Measurements from ENCODE around the gene TCL1B. TPM values are rescaled to one million over a fixed set of nuclear protein-coding genes. Genes with fewer than 3 reads are reported as not detected.

Gene TCL1B
- total RNA-seq, result not detected
- not detected for polyA plus RNA-seq (ENCODE audit: insufficient read depth in 1 of 8, insufficient read length in 8 of 8, low replicate concordance in 1 of 8)
- long read RNA-seq, donor 1, result 0 reads
- long read RNA-seq, donor 2, result 0 reads
- long read RNA-seq, donor 3, result 0 reads
- long read RNA-seq, donor 4, result 0 reads
- long read RNA-seq, donor 5, result 0 reads
- long read RNA-seq, donor 6, result 0 reads
- long read RNA-seq, donor 7, result 0 reads
- long read RNA-seq, donor 8, result 0 reads
- long read RNA-seq, donor 9, result 0 reads
- long read RNA-seq, donor 10, result 0 reads
- long read RNA-seq, donor 11, result 0 reads

- 80% methylated on average over 31 of the region's 38 CpGs for WGBS (ENCODE audit: insufficient coverage)
- no peak for DNase-seq
- H3K27ac ChIP-seq (ENCODE audit: low read length), result no peak within 1 kb of the TSS
- H3K27me3 ChIP-seq (ENCODE audit: control insufficient read depth, insufficient read depth, low read length), result no peaks in the 10 kb centered on the region
- no peaks in the 10 kb centered on the region for H3K36me3 ChIP-seq (ENCODE audit: control insufficient read depth, insufficient read depth, low read length)
- H3K9me3 ChIP-seq (replicated peaks; ENCODE audit: control insufficient read depth, low read depth, low read length), result no peaks in the 10 kb centered on the region
- H3K4me1 ChIP-seq (ENCODE audit: control insufficient read depth, insufficient read depth, low read length), result no peaks in the 10 kb centered on the region
- H3K4me3 ChIP-seq (ENCODE audit: low read length), result no peak within 1 kb of the TSS
Observed at GRCh38 chr14:95685978-95686922, at the start of gene TCL1B. TCL1B (plus strand) TSS chr14:95686426; CDS start chr14:95686468, 42 bp downstream.

GRCh38 chr14:95644981-95645380 lies 41.2 kb upstream of the TCL1B start:
- WGBS (ENCODE audit: insufficient coverage), result no CpG with 5 or more reads among the region's 3 CpGs
- H3K27ac ChIP-seq (ENCODE audit: low read length), result no peak overlapping the region
- no peaks in the 10 kb centered on the region for H3K9me3 ChIP-seq (replicated peaks; ENCODE audit: control insufficient read depth, low read depth, low read length)
- no peak overlapping the region for H3K4me3 ChIP-seq (ENCODE audit: low read length)
- DNase-seq, result no peak
- H3K36me3 ChIP-seq (ENCODE audit: control insufficient read depth, insufficient read depth, low read length), result no peaks in the 10 kb centered on the region
- no peaks in the 10 kb centered on the region for H3K27me3 ChIP-seq (ENCODE audit: control insufficient read depth, insufficient read depth, low read length)
- H3K4me1 ChIP-seq (ENCODE audit: control insufficient read depth, insufficient read depth, low read length), result no peaks in the 10 kb centered on the region

- Histone ChIP-seq H3K36me3 (ENCODE audit: control insufficient read depth, insufficient read depth, low read length) (no peaks in the 10 kb centered on the region), H3K9me3 (replicated peaks; ENCODE audit: control insufficient read depth, low read depth, low read length) (no peaks in the 10 kb centered on the region), H3K27ac (ENCODE audit: low read length) (no peak overlapping the region), H3K4me1 (ENCODE audit: control insufficient read depth, insufficient read depth, low read length) (no peaks in the 10 kb centered on the region), H3K4me3 (ENCODE audit: low read length) (no peak overlapping the region), H3K27me3 (ENCODE audit: control insufficient read depth, insufficient read depth, low read length) (no peaks in the 10 kb centered on the region)
- no peak for DNase-seq
- WGBS (ENCODE audit: insufficient coverage), result 83% methylated on average over 10 of the region's 10 CpGs
Observed at GRCh38 chr14:95645389-95645996, 40.7 kb upstream of the TCL1B start.

GRCh38 chr14:95647926-95648325 lies 38.3 kb upstream of the TCL1B start:
- H3K4me3 ChIP-seq (ENCODE audit: low read length), result no peak overlapping the region
- no peaks in the 10 kb centered on the region for H3K4me1 ChIP-seq (ENCODE audit: control insufficient read depth, insufficient read depth, low read length)
- no peaks in the 10 kb centered on the region for H3K9me3 ChIP-seq (replicated peaks; ENCODE audit: control insufficient read depth, low read depth, low read length)
- no peak overlapping the region for H3K27ac ChIP-seq (ENCODE audit: low read length)
- peaks cover 3% of the 10 kb centered on the region for H3K27me3 ChIP-seq (ENCODE audit: control insufficient read depth, insufficient read depth, low read length)
- H3K36me3 ChIP-seq (ENCODE audit: control insufficient read depth, insufficient read depth, low read length), result no peaks in the 10 kb centered on the region
- no peak for DNase-seq
- no CpG with 5 or more reads among the region's 3 CpGs for WGBS (ENCODE audit: insufficient coverage)

GRCh38 chr14:95649230-95649629 lies 37.0 kb upstream of the TCL1B start:
- no peaks in the 10 kb centered on the region for H3K36me3 ChIP-seq (ENCODE audit: control insufficient read depth, insufficient read depth, low read length)
- peaks cover 3% of the 10 kb centered on the region for H3K27me3 ChIP-seq (ENCODE audit: control insufficient read depth, insufficient read depth, low read length)
- H3K9me3 ChIP-seq (replicated peaks; ENCODE audit: control insufficient read depth, low read depth, low read length), result no peaks in the 10 kb centered on the region
- WGBS (ENCODE audit: insufficient coverage), result 87% methylated on average over 6 of the region's 7 CpGs
- no peaks in the 10 kb centered on the region for H3K4me1 ChIP-seq (ENCODE audit: control insufficient read depth, insufficient read depth, low read length)
- H3K4me3 ChIP-seq (ENCODE audit: low read length), result no peak overlapping the region
- no peak for DNase-seq
- H3K27ac ChIP-seq (ENCODE audit: low read length), result no peak overlapping the region

GRCh38 chr14:95651028-95651427 lies 35.2 kb upstream of the TCL1B start:
- Histone ChIP-seq H3K4me3 (ENCODE audit: low read length) (no peak overlapping the region), H3K27ac (ENCODE audit: low read length) (no peak overlapping the region), H3K36me3 (ENCODE audit: control insufficient read depth, insufficient read depth, low read length) (no peaks in the 10 kb centered on the region), H3K4me1 (ENCODE audit: control insufficient read depth, insufficient read depth, low read length) (no peaks in the 10 kb centered on the region), H3K27me3 (ENCODE audit: control insufficient read depth, insufficient read depth, low read length) (peaks cover 3% of the 10 kb centered on the region), H3K9me3 (replicated peaks; ENCODE audit: control insufficient read depth, low read depth, low read length) (no peaks in the 10 kb centered on the region)
- WGBS (ENCODE audit: insufficient coverage), result 36% methylated on average over 4 of the region's 7 CpGs
- DNase-seq, result no peak

GRCh38 chr14:95651821-95652583 lies 34.2 kb upstream of the TCL1B start:
- H3K9me3 ChIP-seq (replicated peaks; ENCODE audit: control insufficient read depth, low read depth, low read length), result no peaks in the 10 kb centered on the region
- H3K27ac ChIP-seq (ENCODE audit: low read length), result no peak overlapping the region
- WGBS (ENCODE audit: insufficient coverage), result 68% methylated on average over 2 of the region's 5 CpGs
- DNase-seq, result no peak
- no peaks in the 10 kb centered on the region for H3K36me3 ChIP-seq (ENCODE audit: control insufficient read depth, insufficient read depth, low read length)
- no peaks in the 10 kb centered on the region for H3K4me1 ChIP-seq (ENCODE audit: control insufficient read depth, insufficient read depth, low read length)
- H3K27me3 ChIP-seq (ENCODE audit: control insufficient read depth, insufficient read depth, low read length), result peaks cover 3% of the 10 kb centered on the region
- no peak overlapping the region for H3K4me3 ChIP-seq (ENCODE audit: low read length)

- no peak overlapping the region for H3K4me3 ChIP-seq (ENCODE audit: low read length)
- no peak for DNase-seq
- H3K9me3 ChIP-seq (replicated peaks; ENCODE audit: control insufficient read depth, low read depth, low read length), result no peaks in the 10 kb centered on the region
- peaks cover 3% of the 10 kb centered on the region for H3K27me3 ChIP-seq (ENCODE audit: control insufficient read depth, insufficient read depth, low read length)
- H3K36me3 ChIP-seq (ENCODE audit: control insufficient read depth, insufficient read depth, low read length), result no peaks in the 10 kb centered on the region
- H3K4me1 ChIP-seq (ENCODE audit: control insufficient read depth, insufficient read depth, low read length), result no peaks in the 10 kb centered on the region
- 19% methylated on average over 1 of the region's 2 CpGs for WGBS (ENCODE audit: insufficient coverage)
- H3K27ac ChIP-seq (ENCODE audit: low read length), result no peak overlapping the region
Observed at GRCh38 chr14:95652690-95653089, 33.5 kb upstream of the TCL1B start.

GRCh38 chr14:95655461-95655860 lies 30.8 kb upstream of the TCL1B start:
- Histone ChIP-seq H3K27ac (ENCODE audit: low read length) (no peak overlapping the region), H3K4me1 (ENCODE audit: control insufficient read depth, insufficient read depth, low read length) (no peaks in the 10 kb centered on the region), H3K4me3 (ENCODE audit: low read length) (no peak overlapping the region), H3K36me3 (ENCODE audit: control insufficient read depth, insufficient read depth, low read length) (no peaks in the 10 kb centered on the region), H3K27me3 (ENCODE audit: control insufficient read depth, insufficient read depth, low read length) (peaks cover 3% of the 10 kb centered on the region), H3K9me3 (replicated peaks; ENCODE audit: control insufficient read depth, low read depth, low read length) (no peaks in the 10 kb centered on the region)
- no peak for DNase-seq
- WGBS (ENCODE audit: insufficient coverage), result no CpG with 5 or more reads among the region's 1 CpG
